ENCODE data around the gene SETD3. TPM values are rescaled to one million over a fixed set of nuclear protein-coding genes. Genes with fewer than 3 reads are reported as not detected.

Gene SETD3
- total RNA-seq, 4 donors from 2014 or later = 76.3 to 110 (median 96.6) TPM

DNA sequence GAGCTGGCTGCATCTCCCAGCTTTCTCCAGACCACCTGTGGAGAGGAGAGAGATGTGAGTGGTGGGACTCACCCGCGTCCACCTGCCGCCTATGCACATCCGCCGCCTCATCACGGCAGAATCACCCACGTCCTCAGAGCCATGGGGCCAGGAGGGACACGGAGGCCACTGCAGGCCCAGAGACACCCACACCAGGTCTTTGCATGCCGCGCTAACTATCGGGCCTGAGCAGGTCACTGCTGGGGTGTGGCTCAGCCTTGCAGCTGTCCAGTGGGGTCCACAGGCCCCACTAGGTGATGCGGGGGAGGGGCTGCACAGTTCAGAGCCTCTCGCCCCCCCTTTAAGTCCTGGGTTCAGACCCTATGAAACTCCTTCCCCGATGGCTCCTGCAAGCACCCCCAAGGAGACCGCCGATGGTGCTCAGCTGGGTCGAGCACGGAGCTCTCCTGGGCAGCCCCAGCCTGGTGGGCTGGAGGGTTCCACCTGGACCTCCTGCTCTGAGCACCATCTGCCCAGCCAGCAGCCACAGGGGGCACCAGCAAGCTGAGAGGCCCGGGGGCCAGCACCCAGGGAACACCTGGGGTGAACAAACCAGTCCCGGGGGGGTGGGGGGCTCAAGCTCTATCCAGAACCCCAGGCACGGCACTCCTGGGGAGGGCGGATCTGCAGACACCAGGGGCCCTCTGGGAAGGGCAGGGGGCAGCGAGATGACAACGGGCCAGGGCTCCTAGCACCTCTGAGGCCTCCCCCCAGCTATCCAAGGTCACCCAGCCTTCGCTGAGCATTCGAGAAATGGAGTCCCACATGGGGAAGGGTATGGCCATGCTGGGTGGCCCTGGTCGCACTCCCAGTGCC lies 34.9 kb upstream of the SETD3 start:
- TF ChIP-seq, protein P1, sequence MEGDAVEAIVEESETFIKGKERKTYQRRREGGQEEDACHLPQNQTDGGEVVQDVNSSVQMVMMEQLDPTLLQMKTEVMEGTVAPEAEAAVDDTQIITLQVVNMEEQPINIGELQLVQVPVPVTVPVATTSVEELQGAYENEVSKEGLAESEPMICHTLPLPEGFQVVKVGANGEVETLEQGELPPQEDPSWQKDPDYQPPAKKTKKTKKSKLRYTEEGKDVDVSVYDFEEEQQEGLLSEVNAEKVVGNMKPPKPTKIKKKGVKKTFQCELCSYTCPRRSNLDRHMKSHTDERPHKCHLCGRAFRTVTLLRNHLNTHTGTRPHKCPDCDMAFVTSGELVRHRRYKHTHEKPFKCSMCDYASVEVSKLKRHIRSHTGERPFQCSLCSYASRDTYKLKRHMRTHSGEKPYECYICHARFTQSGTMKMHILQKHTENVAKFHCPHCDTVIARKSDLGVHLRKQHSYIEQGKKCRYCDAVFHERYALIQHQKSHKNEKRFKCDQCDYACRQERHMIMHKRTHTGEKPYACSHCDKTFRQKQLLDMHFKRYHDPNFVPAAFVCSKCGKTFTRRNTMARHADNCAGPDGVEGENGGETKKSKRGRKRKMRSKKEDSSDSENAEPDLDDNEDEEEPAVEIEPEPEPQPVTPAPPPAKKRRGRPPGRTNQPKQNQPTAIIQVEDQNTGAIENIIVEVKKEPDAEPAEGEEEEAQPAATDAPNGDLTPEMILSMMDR (IDR thresholded peaks at IDR 0.05; ENCODE audit: low read depth) = no peak

GRCh38 chr14:99514552-99515300 lies 34.1 kb upstream of the SETD3 start:
- TF ChIP-seq, protein P1 (IDR thresholded peaks at IDR 0.05; ENCODE audit: low read depth) = no peak

- TF ChIP-seq, protein P1 (IDR thresholded peaks at IDR 0.05; ENCODE audit: low read depth) = no peak
These were observed 33.4 kb upstream of the SETD3 start for GRCh38 chr14:99513946-99514551.

DNA sequence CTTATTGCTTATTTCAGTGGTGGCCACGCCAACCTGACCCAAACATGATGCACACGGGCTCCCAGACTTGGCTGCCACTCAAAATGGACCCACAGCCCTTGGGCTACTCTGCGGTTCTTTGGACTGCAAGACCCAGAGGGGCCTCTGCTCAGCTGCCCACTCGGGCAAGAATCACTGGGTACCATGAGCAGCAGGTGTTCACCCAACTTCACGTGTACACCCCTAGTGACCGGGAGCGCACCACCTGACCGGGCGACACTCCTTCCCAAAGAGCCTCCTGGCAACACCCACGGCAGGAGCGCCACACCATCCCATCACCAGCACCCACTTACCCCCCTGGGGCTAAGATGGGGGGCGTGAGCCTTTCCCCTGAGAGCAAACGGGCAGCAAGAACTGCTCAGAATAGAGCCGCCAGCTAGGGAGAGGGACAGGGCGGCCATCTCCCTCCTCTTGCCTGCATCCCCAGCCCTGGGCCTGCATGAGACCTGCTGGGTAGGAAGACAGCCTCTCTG lies 32.6 kb upstream of the SETD3 start:
- TF ChIP-seq, protein P1 (IDR thresholded peaks at IDR 0.05; ENCODE audit: low read depth) = no peak

DNA sequence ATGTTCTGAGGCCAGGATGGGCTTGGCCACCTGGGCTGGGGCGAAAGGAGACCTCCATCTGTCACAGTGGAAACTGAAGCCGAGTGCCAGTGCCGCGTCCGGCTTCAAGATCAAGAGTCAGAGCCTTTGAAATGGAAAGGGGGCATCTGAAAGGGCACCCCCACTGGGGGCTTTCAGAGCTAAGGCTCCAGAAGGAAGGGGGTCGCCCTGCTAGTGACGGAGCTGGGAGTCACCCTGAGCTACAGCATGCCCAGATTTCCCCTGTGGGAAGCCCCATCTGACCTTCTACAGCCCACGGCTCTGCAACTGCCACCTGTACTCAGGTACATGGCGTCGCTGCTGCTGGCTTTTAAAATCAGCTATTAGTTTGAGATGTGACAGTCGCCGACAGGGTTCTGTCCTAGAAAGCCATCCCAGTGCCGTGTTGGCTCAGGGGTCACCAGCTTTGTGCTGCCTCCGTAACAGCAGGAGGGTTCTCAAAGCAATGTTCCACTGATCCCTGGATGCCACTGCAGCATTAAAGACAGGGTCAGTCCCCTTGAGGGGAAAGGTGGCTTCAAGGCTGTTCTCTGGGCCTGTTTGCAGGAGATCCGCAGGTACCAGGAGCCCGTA lies 32.0 kb upstream of the SETD3 start:
- TF ChIP-seq, protein P1 (IDR thresholded peaks at IDR 0.05; ENCODE audit: low read depth) = no peak

- TF ChIP-seq, protein P1 (IDR thresholded peaks at IDR 0.05; ENCODE audit: low read depth) = no peak
These were observed 31.4 kb upstream of the SETD3 start for GRCh38 chr14:99512110-99512449.
